Esophagus muscularis mucosa (tissue), 4 donors: ENCODE results near the gene METTL15.
A peak's percentile ranks its signal among the peaks of the same experiment; 100 is the strongest.

Experiments used
- EP300 ChIP-seq: sonication (generic); formaldehyde crosslinking; IDR thresholded peaks from one replicate; pipeline ENCODE4 v1.6.1; 2017; ENCODE audit warnings: antibody characterized with exemption
- POLR2A ChIP-seq: fragments of 450-650 bp; IDR thresholded peaks from one replicate; pipeline ENCODE4 v1.6.1; 2017; ENCODE audit warnings: antibody characterized with exemption, moderate library complexity, mild to moderate bottlenecking, low read depth
- TF ChIP-seq, protein P1 (sequence below), 3 experiments: fragments of 200-600 bp in 2 of 3; fragments of 450-650 bp in 1 of 3; sonication (generic) in 2 of 3; IDR thresholded peaks; one replicate each; pipeline ENCODE4 v1.5.1; 2017 to 2019; ENCODE audit warnings: antibody characterized with exemption in 3 of 3, mild to moderate bottlenecking in 2 of 3, moderate library complexity in 1 of 3

GRCh38 chr11:28110108-28110820 is 2.1 kb downstream of the METTL15 start:
- TF ChIP-seq, protein P1, sequence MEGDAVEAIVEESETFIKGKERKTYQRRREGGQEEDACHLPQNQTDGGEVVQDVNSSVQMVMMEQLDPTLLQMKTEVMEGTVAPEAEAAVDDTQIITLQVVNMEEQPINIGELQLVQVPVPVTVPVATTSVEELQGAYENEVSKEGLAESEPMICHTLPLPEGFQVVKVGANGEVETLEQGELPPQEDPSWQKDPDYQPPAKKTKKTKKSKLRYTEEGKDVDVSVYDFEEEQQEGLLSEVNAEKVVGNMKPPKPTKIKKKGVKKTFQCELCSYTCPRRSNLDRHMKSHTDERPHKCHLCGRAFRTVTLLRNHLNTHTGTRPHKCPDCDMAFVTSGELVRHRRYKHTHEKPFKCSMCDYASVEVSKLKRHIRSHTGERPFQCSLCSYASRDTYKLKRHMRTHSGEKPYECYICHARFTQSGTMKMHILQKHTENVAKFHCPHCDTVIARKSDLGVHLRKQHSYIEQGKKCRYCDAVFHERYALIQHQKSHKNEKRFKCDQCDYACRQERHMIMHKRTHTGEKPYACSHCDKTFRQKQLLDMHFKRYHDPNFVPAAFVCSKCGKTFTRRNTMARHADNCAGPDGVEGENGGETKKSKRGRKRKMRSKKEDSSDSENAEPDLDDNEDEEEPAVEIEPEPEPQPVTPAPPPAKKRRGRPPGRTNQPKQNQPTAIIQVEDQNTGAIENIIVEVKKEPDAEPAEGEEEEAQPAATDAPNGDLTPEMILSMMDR (IDR thresholded peaks at IDR 0.05), result peak in 1 of 3 experiments; percentile 17
- TF ChIP-seq POLR2A (no peak), EP300 (no peak)
